Measurements from ENCODE around the gene SELENOV.

- TF ChIP-seq YY1 (IDR thresholded peaks at IDR 0.05; ENCODE audit: insufficient read depth, insufficient read length) (no peak), ZNF274 (IDR thresholded peaks at IDR 0.05; ENCODE audit: low read depth, low read length) (no peak), SUZ12 (IDR thresholded peaks at IDR 0.05; ENCODE audit: extremely low read depth, insufficient read depth, insufficient read length) (no peak)
Observed at GRCh38 chr19:39509233-39509632, 5.7 kb upstream of the SELENOV start.
